DND-41 (cell line): ENCODE measurements around the gene GXYLT1.

Source experiments
- CTCF ChIP-seq: IDR thresholded peaks from 2 replicates; pipeline ENCODE4 v1.5.1; 2012; ENCODE audit warnings: borderline replicate concordance, low read length, moderate library complexity, mild to moderate bottlenecking; ENCODE audit not compliant: poor library complexity, severe bottlenecking; ENCODE audit errors: extremely low read depth
- EZH2 ChIP-seq: IDR thresholded peaks from 3 replicates; pipeline ENCODE4 v1.6.1; 2012; ENCODE audit warnings: borderline replicate concordance, low read depth, mild to moderate bottlenecking, moderate library complexity, low read length, inconsistent platforms; ENCODE audit not compliant: severe bottlenecking

- peak; percentile 76 for TF ChIP-seq CTCF
- no peak for TF ChIP-seq EZH2
Observed at GRCh38 chr12:42129595-42130204, 15.0 kb downstream of the GXYLT1 start.
